Measurements from ENCODE around the gene USP35. TPM values are rescaled to one million over a fixed set of nuclear protein-coding genes. Genes with fewer than 3 reads are reported as not detected.

Gene USP35
- total RNA-seq, 2 donors from 2014 or later = 8.0 to 8.6 TPM

GRCh38 chr11:78147807-78148206, 40.9 kb upstream of the USP35 start:
- Histone ChIP-seq H3K4me3 (no peak overlapping the region), H3K4me1 (peaks cover 0 to 4% of the 10 kb centered on the region in 2 donors), H3K9me3 (no peaks in the 10 kb centered on the region), H3K27me3 (no peaks in the 10 kb centered on the region), H3K36me3 (no peaks in the 10 kb centered on the region), H3K27ac (no peak overlapping the region)
- no peak for DNase-seq (ENCODE audit: low spot score)
- no peak for TF ChIP-seq CTCF (IDR thresholded peaks at IDR 0.05)

DNA sequence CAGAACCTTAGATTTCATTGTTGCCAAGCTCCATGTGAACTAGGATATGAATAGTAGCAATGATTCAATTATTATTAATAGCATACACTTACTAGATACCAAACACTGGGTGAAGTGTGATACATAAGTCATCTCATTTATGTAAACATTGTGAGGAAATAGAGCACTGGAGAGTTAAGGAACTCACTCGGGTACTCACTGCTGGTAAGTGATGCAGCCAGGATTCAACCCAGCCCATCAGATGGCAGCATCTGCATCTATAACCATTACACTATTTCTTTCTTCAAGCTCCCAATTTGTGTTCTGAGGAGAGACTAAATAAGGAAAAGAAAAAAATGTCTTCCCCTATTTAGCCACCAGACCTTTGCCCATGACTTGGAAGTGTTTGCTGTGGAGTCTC, 39.1 kb upstream of the USP35 start:
- no peaks in the 10 kb centered on the region for H3K9me3 ChIP-seq
- H3K27ac ChIP-seq = no peak overlapping the region
- peaks cover 0 to 4% of the 10 kb centered on the region in 2 donors for H3K4me1 ChIP-seq
- H3K27me3 ChIP-seq = no peaks in the 10 kb centered on the region
- H3K36me3 ChIP-seq = no peaks in the 10 kb centered on the region
- no peak for DNase-seq (ENCODE audit: low spot score)
- no peak overlapping the region for H3K4me3 ChIP-seq
- TF ChIP-seq CTCF (IDR thresholded peaks at IDR 0.05) = peak in 1 of 2 donors; percentile 60

- no peaks in the 10 kb centered on the region for H3K36me3 ChIP-seq
- H3K9me3 ChIP-seq = no peaks in the 10 kb centered on the region
- H3K27me3 ChIP-seq = no peaks in the 10 kb centered on the region
- no peak overlapping the region for H3K27ac ChIP-seq
- TF ChIP-seq CTCF (IDR thresholded peaks at IDR 0.05) = no peak
- no peak for DNase-seq (ENCODE audit: low spot score)
- peaks cover 0 to 4% of the 10 kb centered on the region in 2 donors for H3K4me1 ChIP-seq
- no peak overlapping the region for H3K4me3 ChIP-seq
Measured at GRCh38 chr11:78150346-78150745, 38.4 kb upstream of the USP35 start.

GRCh38 chr11:78150754-78151153, 38.0 kb upstream of the USP35 start:
- peaks cover 0 to 4% of the 10 kb centered on the region in 2 donors for H3K4me1 ChIP-seq
- H3K27me3 ChIP-seq = no peaks in the 10 kb centered on the region
- H3K36me3 ChIP-seq = no peaks in the 10 kb centered on the region
- H3K27ac ChIP-seq = no peak overlapping the region
- no peak for TF ChIP-seq CTCF (IDR thresholded peaks at IDR 0.05)
- no peak overlapping the region for H3K4me3 ChIP-seq
- no peak for DNase-seq (ENCODE audit: low spot score)
- no peaks in the 10 kb centered on the region for H3K9me3 ChIP-seq

DNA sequence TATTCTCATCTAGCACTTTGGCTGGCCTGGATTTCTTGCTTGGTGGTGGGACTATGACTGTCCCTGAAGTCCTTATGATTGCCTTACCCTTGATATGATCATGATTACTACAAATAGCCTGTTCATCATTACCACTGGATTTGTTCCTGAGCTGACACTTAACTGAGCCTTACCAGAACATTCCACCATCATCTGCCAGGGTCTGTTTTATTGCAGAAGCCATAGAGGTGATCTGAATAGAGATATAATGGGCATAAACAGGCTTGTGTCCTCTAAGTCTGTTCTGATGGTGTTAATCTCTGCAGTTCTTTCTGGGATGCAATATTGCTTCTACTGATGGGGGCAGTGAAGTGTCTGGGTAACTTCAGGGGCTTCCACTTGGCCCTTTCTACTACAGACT, 36.9 kb upstream of the USP35 start:
- Histone ChIP-seq H3K9me3 (no peaks in the 10 kb centered on the region), H3K4me3 (no peak overlapping the region), H3K27me3 (no peaks in the 10 kb centered on the region), H3K36me3 (no peaks in the 10 kb centered on the region), H3K27ac (no peak overlapping the region), H3K4me1 (peaks cover 0 to 4% of the 10 kb centered on the region in 2 donors)
- TF ChIP-seq CTCF (IDR thresholded peaks at IDR 0.05) = no peak
- no peak for DNase-seq (ENCODE audit: low spot score)

DNA sequence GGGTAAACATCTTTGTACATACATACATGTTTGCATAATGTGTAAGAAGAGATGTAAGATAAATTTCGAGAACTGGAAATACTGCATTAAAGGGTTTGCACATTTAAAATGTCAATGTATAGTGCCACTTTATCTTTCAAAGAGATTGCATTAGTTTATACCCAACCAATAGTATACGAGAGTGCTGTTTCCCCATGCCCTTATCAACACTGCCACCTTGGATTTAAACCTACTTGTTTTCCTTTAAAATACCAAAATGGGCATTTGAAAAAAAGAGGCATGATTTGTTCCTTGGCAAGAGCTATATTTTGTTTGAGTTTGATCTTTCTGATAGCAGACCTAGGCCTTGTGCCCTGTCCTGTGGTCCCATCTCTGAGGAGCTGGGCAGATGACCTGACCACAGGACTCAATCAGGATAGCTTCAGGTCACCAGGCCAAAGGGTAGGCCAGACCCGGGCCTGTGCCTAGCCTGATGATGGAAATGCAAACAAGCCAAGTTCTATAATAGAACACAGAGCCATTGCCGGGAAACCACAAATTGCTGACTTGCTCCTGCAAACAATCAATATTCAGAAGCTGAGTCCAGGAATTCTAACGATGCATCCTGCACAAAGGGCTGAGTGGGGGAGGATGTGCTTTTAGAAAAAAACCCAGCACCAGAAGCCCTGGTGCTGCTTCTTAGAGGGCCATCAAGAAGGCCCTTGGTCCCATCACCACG, 32.4 kb upstream of the USP35 start:
- Histone ChIP-seq H3K4me3 (no peak overlapping the region), H3K27me3 (no peaks in the 10 kb centered on the region), H3K4me1 (no peaks in the 10 kb centered on the region), H3K36me3 (no peaks in the 10 kb centered on the region), H3K9me3 (no peaks in the 10 kb centered on the region), H3K27ac (no peak overlapping the region)
- TF ChIP-seq CTCF (IDR thresholded peaks at IDR 0.05) = no peak
- no peak for DNase-seq (ENCODE audit: low spot score)
